WTC11 (cell line): ENCODE data around the gene ZNF514. TPM values are rescaled to one million over a fixed set of nuclear protein-coding genes. Genes with fewer than 3 reads are reported as not detected.
A peak's percentile ranks its signal among the peaks of the same experiment; 100 is the strongest.

Experiments
- ATAC-seq: fragments of 200-7000 bp; cut with Tn5 transposase; 2 replicates; pipeline ENCODE4 v1.10.0; 2021; ENCODE audit warnings: mild to moderate bottlenecking, moderate library complexity
- CTCF ChIA-PET: fragments of 300-600 bp; sonication (Branson Sonifier 250); formaldehyde crosslinking; loops from one replicate; lab custom pipeline; 2021; ENCODE audit warnings: antibody characterized with exemption; lab: Charles Lee
- POLR2A ChIA-PET: fragments of 350-600 bp; sonication (Branson Sonifier 250); formaldehyde crosslinking; loops from one replicate; lab custom pipeline; 2021; ENCODE audit warnings: antibody characterized with exemption; lab: Charles Lee
- DNase-seq: peaks from one replicate; pipeline ENCODE4 v3.0.0; 2021; ENCODE audit warnings: low spot score
- H3K27ac Mint-ChIP-seq: 2 replicates; pipeline ENCODE4 v1.8.0; 2021; ENCODE audit warnings: mixed read lengths
- H3K27me3 Mint-ChIP-seq: 2 replicates; pipeline ENCODE4 v1.8.0; 2021; ENCODE audit warnings: low read depth, mild to moderate bottlenecking, moderate library complexity, mixed read lengths
- H3K36me3 Mint-ChIP-seq: 2 replicates; pipeline ENCODE4 v1.8.0; 2021; ENCODE audit warnings: mixed read lengths
- H3K4me1 Mint-ChIP-seq: 2 replicates; pipeline ENCODE4 v1.8.0; 2022; ENCODE audit warnings: mixed read lengths
- H3K4me3 Mint-ChIP-seq: 2 replicates; pipeline ENCODE4 v1.8.0; 2021; ENCODE audit warnings: mild to moderate bottlenecking, moderate library complexity, mixed read lengths
- H3K9me3 Mint-ChIP-seq: 2 replicates; pipeline ENCODE4 v1.8.0; 2021; ENCODE audit warnings: mixed read lengths
- CBFB ChIP-seq: sonication (generic); formaldehyde crosslinking; IDR thresholded peaks from 2 replicates; pipeline ENCODE4 v1.8.1; 2022; ENCODE audit warnings: mild to moderate bottlenecking, low read depth, missing genetic modification reagents
- CDX4 ChIP-seq: fragments of 250-450 bp; sonication (Bioruptor Pico); IDR thresholded peaks from 2 replicates; pipeline ENCODE4 v1.9.0; 2021; ENCODE audit warnings: moderate library complexity, mild to moderate bottlenecking, inconsistent platforms, borderline replicate concordance
- CREM ChIP-seq: sonication (generic); formaldehyde crosslinking; IDR thresholded peaks from 2 replicates; pipeline ENCODE4 v1.8.1; 2022; ENCODE audit warnings: mild to moderate bottlenecking, missing genetic modification reagents, moderate library complexity
- CTCF ChIP-seq: fragments of 200-600 bp; IDR thresholded peaks from 2 replicates; pipeline ENCODE4 v1.8.0; 2022; ENCODE audit warnings: antibody characterized with exemption
- ETV6 ChIP-seq: sonication (generic); formaldehyde crosslinking; IDR thresholded peaks from 2 replicates; pipeline ENCODE4 v1.8.1; 2022; ENCODE audit warnings: mild to moderate bottlenecking, missing genetic modification reagents
- FOXP4 ChIP-seq: sonication (generic); formaldehyde crosslinking; IDR thresholded peaks from 2 replicates; pipeline ENCODE4 v1.8.0; 2022; ENCODE audit warnings: mild to moderate bottlenecking, missing genetic modification reagents
- GTF2I ChIP-seq: fragments of 250-450 bp; sonication (Bioruptor Pico); conservative IDR thresholded peaks from 2 replicates; pipeline ENCODE4 v1.4.0; 2021; ENCODE audit warnings: mild to moderate bottlenecking
- HMGA2 ChIP-seq: fragments of 250-450 bp; sonication (Bioruptor Pico); IDR thresholded peaks from 2 replicates; pipeline ENCODE4 v1.4.0; 2021; ENCODE audit warnings: mild to moderate bottlenecking, moderate library complexity
- JUN ChIP-seq: sonication (generic); formaldehyde crosslinking; IDR thresholded peaks from 2 replicates; pipeline ENCODE4 v1.8.0; 2023; ENCODE audit warnings: mild to moderate bottlenecking, missing genetic modification reagents
- NFATC4 ChIP-seq: fragments of 250-450 bp; sonication (Bioruptor Pico); IDR thresholded peaks from 2 replicates; pipeline ENCODE4 v1.9.0; 2021; ENCODE audit warnings: mild to moderate bottlenecking
- OVOL2 ChIP-seq: fragments of 250-450 bp; sonication (Bioruptor Pico); IDR thresholded peaks from 2 replicates; pipeline ENCODE4 v1.9.0; 2021; ENCODE audit warnings: mild to moderate bottlenecking, borderline replicate concordance
- PRRX2 ChIP-seq: fragments of 250-450 bp; sonication (Bioruptor Pico); IDR thresholded peaks from 2 replicates; pipeline ENCODE4 v1.8.0; 2021; ENCODE audit warnings: mild to moderate bottlenecking
- RELA ChIP-seq: sonication (generic); formaldehyde crosslinking; IDR thresholded peaks from 2 replicates; pipeline ENCODE4 v1.8.1; 2022; ENCODE audit warnings: missing genetic modification reagents, mild to moderate bottlenecking, borderline replicate concordance
- SOX15 ChIP-seq: fragments of 250-450 bp; sonication (Bioruptor Pico); IDR thresholded peaks from 2 replicates; pipeline ENCODE4 v1.9.0; 2021; ENCODE audit warnings: mild to moderate bottlenecking
- SP1 ChIP-seq: sonication (generic); formaldehyde crosslinking; conservative IDR thresholded peaks from 2 replicates; pipeline ENCODE4 v1.8.1; 2022; ENCODE audit warnings: missing genetic modification reagents
- USF2 ChIP-seq: sonication (generic); formaldehyde crosslinking; IDR thresholded peaks from 2 replicates; pipeline ENCODE4 v1.8.1; 2023; ENCODE audit warnings: mild to moderate bottlenecking, missing genetic modification reagents, moderate library complexity
- ZBTB21 ChIP-seq: sonication (generic); formaldehyde crosslinking; IDR thresholded peaks from 2 replicates; pipeline ENCODE4 v1.8.1; 2023; ENCODE audit warnings: mild to moderate bottlenecking, missing genetic modification reagents, borderline replicate concordance
- ZNF232 ChIP-seq: sonication (generic); formaldehyde crosslinking; IDR thresholded peaks from 2 replicates; pipeline ENCODE4 v1.8.0; 2022; ENCODE audit warnings: mild to moderate bottlenecking, missing genetic modification reagents
- ZNF425 ChIP-seq: fragments of 250-450 bp; sonication (Bioruptor Pico); conservative IDR thresholded peaks from 2 replicates; pipeline ENCODE4 v1.9.0; 2021; ENCODE audit warnings: mild to moderate bottlenecking
- total RNA-seq: library from RNA; stranded (reverse); gene quantifications from 3 replicates; pipeline ENCODE4 v1.2.3, GENCODE V29; 2021
- TF ChIP-seq, protein P1 (sequence below): sonication (generic); formaldehyde crosslinking; IDR thresholded peaks from 2 replicates; pipeline ENCODE4 v1.8.1; 2023; ENCODE audit warnings: mild to moderate bottlenecking, missing genetic modification reagents
- TF ChIP-seq, protein P2 (sequence below): sonication (generic); formaldehyde crosslinking; IDR thresholded peaks from 2 replicates; pipeline ENCODE4 v1.8.1; 2022; ENCODE audit warnings: low read depth, missing genetic modification reagents, borderline replicate concordance

Gene ZNF514
- total RNA-seq, 1 experiment from 2014 or later: 19.3 TPM

DNA sequence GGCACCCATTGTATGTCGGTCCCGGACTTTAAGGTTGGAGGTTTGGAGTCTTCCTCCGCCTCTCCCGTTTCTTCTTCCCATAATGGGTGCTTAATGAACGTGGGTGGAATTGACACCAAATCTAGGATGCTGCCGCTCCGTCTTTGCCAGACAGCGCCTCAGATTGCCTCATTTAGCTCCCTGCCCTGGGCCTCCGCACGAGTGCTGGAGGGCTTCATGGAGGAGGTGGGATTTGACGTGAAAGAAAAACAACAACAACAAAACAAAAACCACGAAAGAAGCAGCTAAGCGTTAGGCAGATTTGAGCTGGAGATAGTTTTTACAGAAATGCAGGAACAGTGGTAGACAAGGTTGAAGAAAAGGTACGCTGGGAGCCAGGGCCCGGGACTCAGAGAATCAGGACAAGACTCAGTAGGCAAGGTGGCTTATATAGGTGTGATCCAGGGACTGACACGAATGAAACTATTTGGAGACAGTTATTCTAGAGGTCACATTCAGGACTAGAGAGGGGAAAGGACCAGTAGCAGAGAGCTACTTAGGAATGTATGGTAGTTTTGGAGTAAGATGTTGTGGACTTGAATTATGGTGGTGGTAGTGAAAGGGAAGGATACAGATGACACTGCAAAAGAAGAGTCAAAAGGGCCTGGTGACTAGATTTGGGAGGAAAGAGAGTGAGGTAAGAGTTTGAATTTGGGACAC lies 6.6 kb upstream of the ZNF514 start:
- Mint-ChIP-seq H3K36me3 (no peaks in the 10 kb centered on the region), H3K9me3 (no peaks in the 10 kb centered on the region), H3K4me1 (peaks cover 20% of the 10 kb centered on the region), H3K27me3 (no peaks in the 10 kb centered on the region; the same call in 1 of the 2 replicates), H3K27ac (no peak overlapping the region; the same call in 1 of the 2 replicates), H3K4me3 (peak overlapping the region; percentile 98)
- no peak for TF ChIP-seq SP1 (CRISPR knock-in tag)
- no peak for TF ChIP-seq PRRX2 (CRISPR knock-in tag)
- TF ChIP-seq CTCF: no peak
- TF ChIP-seq USF2 (CRISPR knock-in tag): no peak
- no peak for TF ChIP-seq OVOL2 (CRISPR knock-in tag)
- no peak for TF ChIP-seq ZNF232
- TF ChIP-seq HMGA2 (CRISPR knock-in tag): no peak
- TF ChIP-seq NFATC4 (CRISPR knock-in tag): no peak
- no peak for TF ChIP-seq SOX15 (CRISPR knock-in tag)
- no peak for TF ChIP-seq GTF2I (CRISPR knock-in tag)
- TF ChIP-seq JUN (CRISPR knock-in tag): no peak
- no peak for TF ChIP-seq CBFB
- no peak for TF ChIP-seq ETV6
- no peak for DNase-seq
- CTCF ChIA-PET: interaction anchor here (0.6 to 2.6 kb wide), 5 partner anchors 40 to 229 kb away, joined by 3 to 9 read pairs (median 3); no protein-coding TSS in a partner anchor
- peak; percentile 9; the same call in 1 of the 2 replicates for ATAC-seq
- POLR2A ChIA-PET: no interaction called here

- peak; percentile 98 for DNase-seq
- Mint-ChIP-seq H3K4me1 (peaks cover 20% of the 10 kb centered on the region), H3K27me3 (peaks cover 1% of the 10 kb centered on the region; the same call in 1 of the 2 replicates), H3K4me3 (peak within 1 kb of the TSS; percentile 98), H3K36me3 (no peaks in the 10 kb centered on the region), H3K9me3 (no peaks in the 10 kb centered on the region), H3K27ac (peak within 1 kb of the TSS; percentile 96)
- ATAC-seq: peak; percentile 99
- POLR2A ChIA-PET: interaction anchor here (0.6 to 1.7 kb wide), 2 partner anchors 44 to 79 kb away, joined by 4 to 6 read pairs; partner anchors contain the start of gene MRPS5
- CTCF ChIA-PET: interaction anchor here (0.6 to 2.6 kb wide), 6 partner anchors 40 to 228 kb away, joined by 3 to 9 read pairs (median 4); no protein-coding TSS in a partner anchor
- no peak for TF ChIP-seq RELA (CRISPR knock-in tag)
- TF ChIP-seq, protein P1, sequence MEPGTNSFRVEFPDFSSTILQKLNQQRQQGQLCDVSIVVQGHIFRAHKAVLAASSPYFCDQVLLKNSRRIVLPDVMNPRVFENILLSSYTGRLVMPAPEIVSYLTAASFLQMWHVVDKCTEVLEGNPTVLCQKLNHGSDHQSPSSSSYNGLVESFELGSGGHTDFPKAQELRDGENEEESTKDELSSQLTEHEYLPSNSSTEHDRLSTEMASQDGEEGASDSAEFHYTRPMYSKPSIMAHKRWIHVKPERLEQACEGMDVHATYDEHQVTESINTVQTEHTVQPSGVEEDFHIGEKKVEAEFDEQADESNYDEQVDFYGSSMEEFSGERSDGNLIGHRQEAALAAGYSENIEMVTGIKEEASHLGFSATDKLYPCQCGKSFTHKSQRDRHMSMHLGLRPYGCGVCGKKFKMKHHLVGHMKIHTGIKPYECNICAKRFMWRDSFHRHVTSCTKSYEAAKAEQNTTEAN (CRISPR knock-in tag): no peak; the same call in 1 of the 2 replicates
- TF ChIP-seq, protein P2, sequence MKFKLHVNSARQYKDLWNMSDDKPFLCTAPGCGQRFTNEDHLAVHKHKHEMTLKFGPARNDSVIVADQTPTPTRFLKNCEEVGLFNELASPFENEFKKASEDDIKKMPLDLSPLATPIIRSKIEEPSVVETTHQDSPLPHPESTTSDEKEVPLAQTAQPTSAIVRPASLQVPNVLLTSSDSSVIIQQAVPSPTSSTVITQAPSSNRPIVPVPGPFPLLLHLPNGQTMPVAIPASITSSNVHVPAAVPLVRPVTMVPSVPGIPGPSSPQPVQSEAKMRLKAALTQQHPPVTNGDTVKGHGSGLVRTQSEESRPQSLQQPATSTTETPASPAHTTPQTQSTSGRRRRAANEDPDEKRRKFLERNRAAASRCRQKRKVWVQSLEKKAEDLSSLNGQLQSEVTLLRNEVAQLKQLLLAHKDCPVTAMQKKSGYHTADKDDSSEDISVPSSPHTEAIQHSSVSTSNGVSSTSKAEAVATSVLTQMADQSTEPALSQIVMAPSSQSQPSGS: no peak
- no peak for TF ChIP-seq OVOL2 (CRISPR knock-in tag)
- no peak for TF ChIP-seq FOXP4 (CRISPR knock-in tag)
- no peak for TF ChIP-seq CDX4 (CRISPR knock-in tag)
- TF ChIP-seq ZBTB21: no peak
- no peak for TF ChIP-seq ZNF425 (CRISPR knock-in tag)
- TF ChIP-seq CREM (CRISPR knock-in tag): peak; percentile 96
- no peak for TF ChIP-seq NFATC4 (CRISPR knock-in tag)
These were observed 5.9 kb upstream of the ZNF514 start, which contains the start of gene ZNF2 for GRCh38 chr2:95165371-95166064. Gene ZNF2, plus strand, starts transcription at chr2:95165809. Its CDS starts 10,418 bp downstream, at chr2:95176227.
